Thymus (tissue), 11 donors: ENCODE results near the gene NEK1. TPM values are rescaled to one million over a fixed set of nuclear protein-coding genes. Genes with fewer than 3 reads are reported as not detected.
"Not testable (repeated sequence)": the region's sequence is repeated elsewhere in the genome, so short reads cannot be mapped to it uniquely, and the experiment has no call there.

Source experiments
- DNase-seq, 9 donors: peaks; one replicate each; pipeline ENCODE4 v3.0.0-alpha.2; 2013; ENCODE audit warnings: low spot score in 9 of 9, low read depth in 6 of 9, missing footprints in 1 of 9
- H3K27ac ChIP-seq, 2 donors: one replicate each; pipeline ENCODE4 v1.5.1; 2013; ENCODE audit warnings: control low read depth in 1 of 2, low read depth in 1 of 2, low read length in 1 of 2, mild to moderate bottlenecking in 1 of 2, moderate library complexity in 1 of 2
- H3K27me3 ChIP-seq, 2 donors: one replicate each; pipeline ENCODE4 v1.5.1; 2013; ENCODE audit warnings: low read length in 1 of 2; ENCODE audit not compliant: control insufficient read depth in 2 of 2, insufficient read depth in 1 of 2
- H3K36me3 ChIP-seq, 2 donors: one replicate each; pipeline ENCODE4 v1.5.1; 2013; ENCODE audit warnings: low read length in 1 of 2, mild to moderate bottlenecking in 1 of 2, moderate library complexity in 1 of 2; ENCODE audit not compliant: control insufficient read depth in 2 of 2, insufficient read depth in 2 of 2
- H3K4me1 ChIP-seq, 2 donors: one replicate each; pipeline ENCODE4 v1.5.1; 2013; ENCODE audit warnings: low read length in 2 of 2; ENCODE audit not compliant: control insufficient read depth in 2 of 2, insufficient read depth in 2 of 2
- H3K4me3 ChIP-seq, 2 donors: one replicate each; pipeline ENCODE4 v1.5.1; 2013; ENCODE audit warnings: low read length in 2 of 2, control low read depth in 1 of 2, mild to moderate bottlenecking in 1 of 2
- H3K9me3 ChIP-seq, 2 donors: one replicate each; pipeline ENCODE4 v1.5.1; 2013; ENCODE audit warnings: low read length in 1 of 2, mild to moderate bottlenecking in 1 of 2; ENCODE audit not compliant: control insufficient read depth in 2 of 2, insufficient read depth in 1 of 2
- WGBS: extraction: QIAGEN DNeasy Blood & Tissue Kit; methylation state at CpG from one replicate; pipeline ENCODE4 v1.1.7; 2013; 5-methylcytosine and 5-hydroxymethylcytosine counted together
- polyA plus RNA-seq: library from polyadenylated mRNA; stranded (reverse); fragments of 200-250 nt; gene quantifications from one replicate; pipeline ENCODE4 v1.2.3, GENCODE V29; 2013
- total RNA-seq: library from RNA; stranded (reverse); fragments of 120-200 nt; gene quantifications from one replicate; pipeline ENCODE4 v1.2.4, GENCODE V29; 2013
- donor health status: healthy.

The NEK1 gene
- total and polyA plus RNA-seq, 2 donors: 9.9 to 10.2 TPM

DNA sequence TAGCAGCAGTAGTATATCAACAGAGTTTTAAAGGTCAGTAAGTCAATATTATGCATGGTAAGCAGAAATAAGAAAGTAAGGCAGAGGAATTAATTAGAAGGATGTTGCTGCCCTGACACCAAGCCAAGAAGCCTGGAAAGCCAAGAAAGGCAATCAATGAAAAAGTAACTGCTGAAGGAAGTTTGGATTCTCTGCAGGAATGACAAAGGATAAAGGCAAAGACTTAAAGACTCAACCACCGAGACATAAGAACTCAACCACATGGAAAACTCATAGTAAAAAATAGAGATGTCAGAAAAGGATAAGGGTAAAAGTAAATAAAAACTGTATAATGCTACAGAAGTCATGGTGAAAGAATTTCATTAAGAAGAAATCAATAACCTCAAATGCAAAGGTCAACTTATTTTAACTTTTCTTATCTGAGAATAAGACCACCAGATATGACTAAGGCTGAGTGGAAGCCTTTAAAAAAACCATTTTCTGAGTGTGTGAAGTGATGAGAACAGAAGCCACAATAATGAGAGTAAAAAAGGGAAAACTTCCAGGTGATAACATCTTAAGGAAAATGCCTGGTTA is 55.2 kb downstream of the NEK1 start:
- no peaks in the 10 kb centered on the region for H3K9me3 ChIP-seq
- no peaks in the 10 kb centered on the region for H3K27me3 ChIP-seq
- H3K27ac ChIP-seq: no peak overlapping the region
- no peak overlapping the region for H3K4me3 ChIP-seq
- DNase-seq: no peak
- H3K4me1 ChIP-seq: no peaks in the 10 kb centered on the region
- peaks cover 7 to 24% of the 10 kb centered on the region in 2 donors for H3K36me3 ChIP-seq
- WGBS: 62% methylated on average over 1 of the region's 1 CpG

DNA sequence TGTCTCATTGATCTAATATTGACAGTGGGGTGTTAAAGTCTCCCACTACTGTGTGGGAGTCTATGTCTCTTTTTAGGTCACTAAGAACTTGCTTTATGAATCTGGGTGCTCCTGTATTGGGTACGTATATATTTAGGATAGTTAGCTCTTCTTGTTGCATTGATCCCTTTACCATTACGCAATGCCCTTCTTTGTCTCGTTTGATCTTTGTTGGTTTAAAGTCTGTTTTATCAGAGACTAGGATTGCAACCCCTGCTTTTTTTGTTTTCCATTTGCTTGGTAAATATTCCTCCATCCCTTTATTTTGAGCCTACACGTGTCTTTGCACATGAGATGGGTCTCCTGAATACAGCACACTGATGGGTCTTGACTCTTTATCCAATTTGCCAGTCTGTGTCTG is 65.8 kb downstream of the NEK1 start:
- not testable (repeated sequence) for H3K4me3 ChIP-seq, H3K27ac ChIP-seq, DNase-seq, H3K36me3 ChIP-seq, H3K4me1 ChIP-seq, H3K9me3 ChIP-seq, H3K27me3 ChIP-seq
- 83% methylated on average over 4 of the region's 4 CpGs for WGBS

DNA sequence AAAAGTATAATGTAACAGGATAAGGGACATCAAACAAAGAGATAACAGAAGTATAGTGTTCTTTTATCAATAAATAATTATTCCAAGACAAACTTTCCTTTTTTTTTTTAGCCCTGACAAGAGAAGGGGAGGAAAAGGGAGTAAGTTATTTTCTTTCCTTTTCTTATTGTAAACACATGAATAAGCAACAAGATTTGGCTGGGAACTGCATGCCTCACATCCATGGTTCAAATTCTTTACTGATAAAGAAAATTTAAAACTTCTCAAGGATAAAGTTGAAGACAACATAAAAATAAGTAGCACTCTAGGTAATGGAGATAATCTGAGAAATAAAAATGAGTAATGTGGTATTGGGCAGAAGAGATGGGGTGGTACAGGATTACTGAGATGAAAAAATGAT is 71.6 kb downstream of the NEK1 start:
- H3K4me3 ChIP-seq: no peak overlapping the region
- no peak for DNase-seq
- H3K9me3 ChIP-seq: no peaks in the 10 kb centered on the region
- peaks cover 0 to 3% of the 10 kb centered on the region in 2 donors for H3K36me3 ChIP-seq
- H3K27me3 ChIP-seq: no peaks in the 10 kb centered on the region
- H3K4me1 ChIP-seq: no peaks in the 10 kb centered on the region
- no peak overlapping the region for H3K27ac ChIP-seq

DNA sequence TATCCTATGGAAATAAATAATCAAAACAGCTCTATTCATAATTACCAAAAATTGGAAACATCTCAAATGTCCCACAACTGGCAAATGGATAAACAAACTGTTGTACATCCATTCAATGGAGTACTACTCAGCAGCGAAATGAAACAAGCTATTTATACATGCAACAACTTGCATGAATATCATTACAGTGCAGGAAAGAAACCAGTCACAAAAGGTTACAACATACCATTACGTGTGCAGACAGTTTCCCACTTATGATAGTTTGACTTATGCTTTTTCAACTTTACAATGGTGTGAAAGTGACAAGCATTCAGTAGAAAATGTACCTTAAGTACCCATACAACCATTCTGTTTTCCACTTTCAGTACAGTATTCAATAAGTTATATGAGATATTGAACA is 82.3 kb downstream of the NEK1 start:
- H3K36me3 ChIP-seq: peaks cover 4 to 10% of the 10 kb centered on the region in 2 donors
- no peak overlapping the region for H3K27ac ChIP-seq
- DNase-seq: no peak
- H3K4me3 ChIP-seq: no peak overlapping the region
- H3K9me3 ChIP-seq: no peaks in the 10 kb centered on the region
- no peaks in the 10 kb centered on the region for H3K4me1 ChIP-seq
- WGBS: 98% methylated on average over 2 of the region's 2 CpGs
- no peaks in the 10 kb centered on the region for H3K27me3 ChIP-seq

DNA sequence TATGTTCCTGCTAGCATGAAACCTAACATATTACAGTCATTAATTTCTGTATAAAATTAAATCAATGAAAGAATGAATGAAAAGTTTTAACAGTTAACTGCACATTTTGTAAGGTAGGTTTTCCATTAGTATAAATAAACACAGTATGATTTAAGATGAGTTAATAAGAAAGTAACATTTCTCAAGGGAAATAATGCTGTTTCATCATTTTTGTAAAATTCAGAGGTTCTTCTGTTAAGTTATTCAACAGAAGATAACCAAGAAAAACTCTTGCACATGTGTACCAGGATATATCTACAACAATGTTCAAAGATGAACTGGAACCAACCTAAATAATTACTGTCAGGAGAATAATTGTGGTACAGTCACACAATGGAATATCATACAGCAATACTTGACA is 88.6 kb downstream of the NEK1 start:
- no peaks in the 10 kb centered on the region for H3K9me3 ChIP-seq
- no peaks in the 10 kb centered on the region for H3K4me1 ChIP-seq
- H3K4me3 ChIP-seq: no peak overlapping the region
- H3K27ac ChIP-seq: no peak overlapping the region
- no peaks in the 10 kb centered on the region for H3K27me3 ChIP-seq
- H3K36me3 ChIP-seq: peaks cover 0 to 2% of the 10 kb centered on the region in 2 donors
- no peak for DNase-seq

DNA sequence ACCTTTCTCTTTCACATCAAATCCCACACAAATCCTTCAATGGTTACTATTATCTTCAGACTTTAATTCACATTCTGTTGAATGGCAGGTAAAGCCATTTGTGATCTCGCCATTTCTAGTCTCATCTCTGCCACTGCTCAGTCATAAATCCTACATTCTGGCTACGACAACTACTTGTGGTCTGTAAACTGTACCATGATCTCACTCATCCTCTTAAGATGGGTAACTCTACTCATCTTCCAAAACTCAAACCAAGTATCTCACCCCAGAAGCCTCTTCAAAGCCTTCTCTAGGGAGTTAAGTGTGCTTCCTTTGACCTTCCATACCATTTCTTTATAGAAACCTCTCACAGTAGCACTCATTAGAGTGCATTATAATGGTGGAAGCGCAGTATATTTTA is 101.8 kb downstream of the NEK1 start:
- no peak for DNase-seq
- 97% methylated on average over 3 of the region's 3 CpGs for WGBS
- H3K27me3 ChIP-seq: no peaks in the 10 kb centered on the region
- no peak overlapping the region for H3K27ac ChIP-seq
- H3K4me3 ChIP-seq: no peak overlapping the region
- no peaks in the 10 kb centered on the region for H3K36me3 ChIP-seq
- H3K9me3 ChIP-seq: no peaks in the 10 kb centered on the region
- H3K4me1 ChIP-seq: no peaks in the 10 kb centered on the region

DNA sequence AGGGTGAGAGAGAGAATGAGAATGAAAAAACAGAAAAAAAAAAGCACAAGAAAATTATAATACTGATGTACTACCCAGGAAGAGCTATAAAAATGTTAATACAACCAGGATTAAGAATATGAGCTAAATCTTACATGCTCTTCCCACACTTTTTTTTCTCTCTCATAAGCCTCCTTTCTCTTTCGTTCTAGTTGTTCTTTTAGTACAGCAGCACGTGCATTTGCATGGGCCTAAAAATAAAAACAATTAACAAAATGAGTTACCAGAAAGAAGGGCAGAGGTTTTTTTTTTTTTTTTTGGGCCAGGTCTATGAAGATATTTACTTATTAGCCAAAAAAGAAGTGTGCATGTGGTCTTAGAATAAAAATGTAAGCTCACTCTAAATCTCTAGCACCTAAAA is 105.5 kb downstream of the NEK1 start:
- H3K4me3 ChIP-seq: no peak overlapping the region
- peaks cover 0 to 3% of the 10 kb centered on the region in 2 donors for H3K36me3 ChIP-seq
- WGBS: 97% methylated on average over 2 of the region's 2 CpGs
- no peaks in the 10 kb centered on the region for H3K4me1 ChIP-seq
- DNase-seq: no peak
- H3K27me3 ChIP-seq: no peaks in the 10 kb centered on the region
- no peaks in the 10 kb centered on the region for H3K9me3 ChIP-seq
- H3K27ac ChIP-seq: no peak overlapping the region

DNA sequence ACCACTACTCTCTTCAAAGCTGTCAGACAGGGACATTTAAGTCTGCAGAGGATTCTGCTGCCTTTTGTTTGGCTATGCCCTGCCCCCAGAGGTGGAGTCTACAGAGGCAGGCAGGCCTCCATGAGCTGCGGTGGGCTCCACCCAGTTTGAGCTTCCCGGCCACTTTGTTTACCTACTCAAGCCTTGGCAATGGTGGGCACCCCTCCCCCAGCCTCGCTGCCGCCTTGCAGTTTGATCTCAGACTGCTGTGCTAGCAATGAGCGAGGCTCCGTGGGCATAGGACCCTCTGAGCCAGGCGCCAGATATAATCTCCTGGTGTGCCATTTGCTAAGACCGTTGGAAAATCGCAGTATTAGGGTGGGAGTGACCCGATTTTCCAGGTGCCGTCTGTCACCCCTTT is 112.5 kb downstream of the NEK1 start:
- H3K4me3 ChIP-seq, H3K9me3 ChIP-seq, H3K27me3 ChIP-seq, H3K27ac ChIP-seq, DNase-seq, H3K36me3 ChIP-seq, H3K4me1 ChIP-seq: not testable (repeated sequence)
- WGBS: 97% methylated on average over 11 of the region's 11 CpGs

DNA sequence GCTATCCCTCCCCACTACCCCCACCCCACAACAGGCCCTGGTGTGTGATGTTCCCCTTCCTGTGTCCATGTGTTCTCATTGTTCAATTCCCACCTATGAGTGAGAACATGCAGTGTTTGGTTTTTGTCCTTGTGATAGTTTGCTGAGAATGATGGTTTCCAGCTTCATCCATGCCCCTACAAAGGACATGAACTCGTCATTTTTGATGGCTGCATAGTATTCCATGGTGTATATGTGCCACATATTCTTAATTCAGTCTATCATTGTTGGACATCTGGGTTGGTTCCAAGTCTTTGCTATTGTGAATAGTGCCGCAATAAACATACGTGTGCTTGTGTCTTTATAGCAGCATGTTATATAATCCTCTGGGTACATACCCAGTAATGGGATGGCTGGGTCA is 118.1 kb downstream of the NEK1 start:
- not testable (repeated sequence) for H3K27ac ChIP-seq, H3K4me1 ChIP-seq, DNase-seq, H3K36me3 ChIP-seq, H3K4me3 ChIP-seq, H3K27me3 ChIP-seq, H3K9me3 ChIP-seq
- WGBS: 98% methylated on average over 3 of the region's 3 CpGs

DNA sequence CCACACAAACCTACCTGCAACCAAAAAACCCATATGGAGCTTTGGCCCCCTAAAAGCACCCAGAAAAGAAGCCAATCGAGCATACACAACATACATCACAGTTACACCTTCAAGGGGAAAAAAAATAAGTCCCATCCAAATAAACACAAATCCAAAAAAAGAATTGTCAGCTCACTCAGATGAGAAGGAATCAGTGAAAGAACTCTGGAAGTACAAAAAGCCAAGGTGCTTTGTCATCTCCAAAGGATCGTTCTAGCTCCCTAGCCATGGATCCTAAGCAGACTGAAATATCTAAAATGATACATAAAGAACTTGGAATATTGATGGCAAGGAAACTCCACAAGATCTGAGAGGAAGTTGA is 119.2 kb downstream of the NEK1 start:
- Histone ChIP-seq H3K4me1 (peaks cover 0 to 3% of the 10 kb centered on the region in 2 donors), H3K9me3 (no peaks in the 10 kb centered on the region), H3K27ac (no peak overlapping the region), H3K27me3 (no peaks in the 10 kb centered on the region), H3K36me3 (no peaks in the 10 kb centered on the region), H3K4me3 (no peak overlapping the region)
- 82% methylated on average over 2 of the region's 2 CpGs for WGBS
- no peak for DNase-seq
